ELF-1 (cell line): ENCODE measurements around the gene PRAMEF9.
"Not testable (repeated sequence)": the region's sequence is repeated elsewhere in the genome, so short reads cannot be mapped to it uniquely, and the experiment has no call there.

Experiments
- DNase-seq: peaks from one replicate; pipeline ENCODE4 v3.0.0-alpha.2; 2016; ENCODE audit warnings: low read depth, low spot score

The PRAMEF9 gene

DNA sequence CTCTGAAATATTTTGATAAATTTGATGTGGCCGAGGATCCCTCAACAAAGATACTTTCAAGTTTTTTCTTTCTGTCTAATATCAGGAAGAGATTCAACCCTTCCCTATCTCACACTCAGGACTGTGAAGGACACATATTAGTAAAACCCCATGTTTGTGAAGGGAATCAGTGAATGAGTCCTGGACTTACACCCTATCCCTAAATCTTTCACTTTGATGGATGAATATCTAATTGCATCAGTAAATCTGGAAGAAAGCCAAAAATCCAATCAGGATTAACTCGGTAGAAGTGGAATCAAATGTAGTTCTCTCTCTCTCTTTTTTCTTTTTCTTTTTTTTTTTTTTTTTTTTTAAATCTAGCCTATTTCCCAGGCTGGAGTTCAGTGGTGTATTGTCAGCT, at the start of gene PRAMEF9:
Gene PRAMEF9 (plus strand): TSS at position 301 of the 400 bp plus-strand sequence. CDS start 3,433 bp downstream, outside the sequence.
- not testable (repeated sequence) for DNase-seq

GRCh38 chr1:13155909-13156308, 15.7 kb upstream of the PRAMEF9 start, which contains the start of gene PRAMEF26:
TSS of gene PRAMEF26 (minus strand) at chr1:13156009. CDS start at chr1:13153095, 2,914 bp downstream.
- DNase-seq: not testable (repeated sequence)

DNA sequence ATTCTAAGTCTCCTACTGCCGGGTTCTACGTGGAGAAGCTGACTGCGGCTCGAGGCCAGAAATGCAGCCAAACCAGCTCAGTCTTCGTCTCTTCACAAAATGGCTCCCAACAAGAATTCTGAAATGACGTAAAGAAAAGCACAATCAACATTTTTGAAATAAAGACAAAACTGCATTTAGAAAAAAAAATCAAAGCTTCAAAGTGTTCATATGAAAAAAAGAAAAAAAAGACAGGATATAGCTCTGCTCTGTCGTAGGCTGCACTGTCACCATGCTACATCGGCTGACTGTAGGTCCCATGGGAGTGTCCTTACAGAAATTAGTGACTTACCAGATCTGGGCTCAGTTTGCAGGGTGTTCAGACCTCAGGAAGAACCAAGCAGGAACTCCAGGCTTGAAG, 6.1 kb upstream of the PRAMEF9 start, which contains the start of gene HNRNPCL4:
Gene HNRNPCL4 (minus strand): TSS at position 101 of the 400 bp plus-strand sequence. CDS start 164 bp downstream, outside the sequence.
- not testable (repeated sequence) for DNase-seq

GRCh38 chr1:13201309-13201708, 29.7 kb downstream of the PRAMEF9 start, which contains the start of gene PRAMEF13:
TSS of gene PRAMEF13 (minus strand) at chr1:13201409. CDS start at chr1:13199589, 1,820 bp downstream.
- DNase-seq: not testable (repeated sequence)

GRCh38 chr1:13208712-13209111, 37.1 kb downstream of the PRAMEF9 start:
- not testable (repeated sequence) for DNase-seq

DNA sequence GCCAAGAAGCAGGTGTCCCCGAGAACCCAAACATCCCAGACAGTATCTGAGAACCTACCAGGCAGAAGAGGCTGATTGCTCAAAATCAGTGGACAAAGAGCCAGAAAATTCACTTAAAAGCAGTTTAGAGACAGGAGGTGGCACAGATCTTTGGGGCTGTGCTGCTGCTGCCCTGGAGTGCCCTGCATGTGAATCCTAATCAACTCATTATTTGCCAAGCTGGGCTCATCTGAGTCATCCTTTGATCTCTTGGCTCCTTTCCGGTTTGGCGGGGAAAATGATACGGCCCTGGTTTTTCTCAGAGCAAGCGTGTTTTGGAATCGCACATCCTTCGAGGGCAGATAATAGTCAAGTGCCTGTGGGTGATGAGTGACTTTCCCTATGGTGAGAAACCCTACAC, 45.0 kb downstream of the PRAMEF9 start:
- not testable (repeated sequence) for DNase-seq

- DNase-seq: not testable (repeated sequence)
Measured at GRCh38 chr1:13219203-13219602, 47.6 kb downstream of the PRAMEF9 start.

DNA sequence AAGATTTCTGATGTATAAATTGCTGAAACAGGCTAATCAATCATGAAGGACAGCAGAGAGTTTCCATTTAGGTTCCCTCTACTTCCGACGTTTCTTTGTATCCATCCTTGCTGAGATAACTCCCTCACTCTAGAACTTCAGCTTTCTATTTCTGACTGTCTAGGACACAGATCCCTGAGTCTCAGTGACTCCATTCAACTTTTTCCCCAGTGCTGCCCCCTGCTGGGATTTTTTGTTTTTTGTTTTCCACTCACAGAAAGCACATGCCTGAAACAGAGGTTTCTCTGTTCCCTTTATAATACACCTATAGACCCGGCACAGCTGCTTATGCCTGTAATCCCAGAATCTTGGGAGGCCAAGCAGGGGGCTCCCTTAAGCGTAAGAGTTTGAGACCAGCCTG, 51.1 kb downstream of the PRAMEF9 start:
- not testable (repeated sequence) for DNase-seq

DNA sequence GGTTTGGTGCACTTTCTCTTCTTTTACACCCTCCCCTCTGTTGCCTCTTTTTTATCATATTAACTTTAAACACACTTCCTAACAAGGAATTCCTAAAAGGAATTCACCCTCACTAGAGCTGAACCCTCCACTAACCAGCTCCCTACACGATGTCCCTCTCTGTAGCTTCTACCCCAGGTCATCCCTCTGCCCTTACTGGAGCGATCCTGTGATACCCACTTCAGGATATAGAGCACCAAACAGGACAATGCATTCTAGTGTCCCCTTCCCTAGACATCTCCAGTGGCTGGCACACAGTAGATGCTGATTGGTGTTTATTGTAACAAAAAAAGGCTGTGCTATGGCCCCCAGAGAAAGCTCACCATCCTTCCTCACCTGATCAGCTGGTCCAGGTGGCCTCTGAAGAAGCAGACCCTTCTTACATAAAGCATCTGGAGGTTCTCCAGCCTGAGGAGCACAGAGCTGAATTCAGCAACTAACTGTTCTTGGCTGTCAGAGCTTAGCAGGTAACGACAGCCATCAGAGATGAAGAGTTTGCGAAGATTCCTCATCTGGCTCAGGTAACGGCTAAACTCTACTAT, 52.9 kb downstream of the PRAMEF9 start:
- no peak for DNase-seq

GRCh38 chr1:13225675-13226204, 54.1 kb downstream of the PRAMEF9 start, which contains the start of gene PRAMEF18:
TSS of gene PRAMEF18 (minus strand) at chr1:13226154. CDS start at chr1:13226106, 48 bp downstream.
- DNase-seq: not testable (repeated sequence)

DNA sequence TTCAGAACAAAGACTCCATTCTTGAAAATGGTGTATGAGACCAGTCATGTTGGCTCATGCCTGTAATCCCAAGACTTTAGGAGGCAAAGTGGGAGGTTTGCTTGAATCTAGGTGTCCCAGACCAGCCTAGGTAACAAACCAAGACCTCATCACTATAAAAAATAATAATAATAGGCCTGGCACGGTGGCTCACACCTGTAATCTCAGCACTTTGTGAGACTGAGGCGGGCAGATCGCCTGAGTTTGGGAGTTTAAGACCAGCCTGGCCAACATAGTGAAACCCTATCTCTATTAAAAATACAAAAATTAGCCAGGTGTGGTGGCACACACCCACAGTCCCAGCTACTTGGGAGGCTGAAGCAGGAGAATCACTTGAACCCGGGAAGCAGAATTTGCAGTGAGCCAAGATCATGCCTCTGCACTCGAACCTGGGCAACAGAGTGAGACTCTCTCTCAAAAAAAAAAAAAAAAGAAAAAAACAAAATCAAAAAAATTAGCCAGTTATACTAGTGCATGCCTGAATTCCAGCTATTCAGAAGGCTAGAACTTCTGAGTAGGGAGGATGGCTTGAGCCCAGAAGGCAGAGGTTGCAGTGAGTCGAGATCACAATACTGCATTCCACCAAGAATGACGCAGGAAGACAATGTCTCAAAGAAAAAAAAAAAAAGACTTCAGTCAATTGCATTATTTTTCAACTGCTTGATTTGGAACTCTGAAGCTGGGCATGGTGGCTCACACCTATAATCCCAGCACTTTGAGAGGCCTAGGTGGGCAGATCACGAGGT, 55.8 kb downstream of the PRAMEF9 start:
- not testable (repeated sequence) for DNase-seq

DNA sequence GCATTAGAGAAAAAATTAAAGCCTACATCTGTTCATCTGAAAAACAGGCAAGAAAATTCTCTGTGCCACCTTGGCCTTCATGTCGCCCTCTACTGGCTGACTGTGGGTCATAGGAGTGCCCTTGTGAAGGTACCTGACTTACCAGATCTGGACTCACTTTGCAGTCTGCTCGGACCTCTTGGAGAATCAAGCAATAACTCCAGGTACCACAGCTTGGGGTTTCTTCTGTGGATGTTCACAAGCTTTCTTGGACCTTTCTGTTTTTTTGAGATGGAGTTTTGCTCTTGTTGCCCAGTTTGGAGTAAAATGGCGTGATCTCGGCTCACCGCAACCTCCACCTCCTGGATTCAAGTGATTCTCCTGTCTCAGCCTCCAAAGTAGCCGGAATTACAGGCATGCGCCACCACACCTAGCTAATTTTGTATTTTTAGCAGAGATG, 56.7 kb downstream of the PRAMEF9 start:
- peak; percentile 5 for DNase-seq
